SK-N-SH (cell line): ENCODE data around the gene S100A8. TPM values are rescaled to one million over a fixed set of nuclear protein-coding genes. Genes with fewer than 3 reads are reported as not detected.

Source experiments
- CTCF ChIA-PET: fragments of 300-600, 350-600 bp; formaldehyde crosslinking; extraction: SDS; loops from one replicate; lab custom pipeline; 2021; lab: Yijun Ruan, JAX
- POLR2A ChIA-PET: fragments of 350-600 bp; sonication (Branson Sonifier 250); formaldehyde crosslinking; extraction: SDS; loops from one replicate; lab custom pipeline; 2020; ENCODE audit warnings: antibody characterized with exemption, inconsistent platforms; lab: Yijun Ruan, JAX
- DNase-seq: peaks from one replicate; pipeline ENCODE4 v3.0.0; 2012
- H2AFZ ChIP-seq: fragments of 200-600 bp; sonication (generic); 2 replicates; pipeline ENCODE4 v1.8.1; 2016; ENCODE audit warnings: antibody characterized with exemption, mild to moderate bottlenecking, low read depth
- H3F3A ChIP-seq: fragments of 200-600 bp; sonication (generic); replicated peaks from 2 replicates; pipeline ENCODE3; 2016; ENCODE audit warnings: antibody characterized with exemption, mild to moderate bottlenecking; ENCODE audit not compliant: insufficient read depth
- H3K27ac ChIP-seq, 2 experiments: fragments of 200-500 bp in 1 of 2; fragments of 200-600 bp in 1 of 2; sonication (Bioruptor generic) in 1 of 2; sonication (generic), shearing (Covaris generic) in 1 of 2; 2 replicates each; pipeline versions ENCODE4 v1.5.1 to v1.6.1; 2014 to 2016; ENCODE audit warnings: low read depth in 2 of 2, inconsistent platforms in 1 of 2, low read length in 1 of 2, mild to moderate bottlenecking in 1 of 2, mixed read lengths in 1 of 2
- H3K27me3 ChIP-seq: fragments of 200-600 bp; sonication (generic), shearing (Covaris generic); 2 replicates; pipeline ENCODE4 v1.6.1; 2016; ENCODE audit warnings: mixed run types; ENCODE audit not compliant: insufficient read depth
- H3K36me3 ChIP-seq, 2 experiments: fragments of 200-500 bp in 1 of 2; fragments of 200-600 bp in 1 of 2; sonication (Bioruptor generic) in 1 of 2; sonication (generic) in 1 of 2; replicated peaks in 1 of 2; 2 replicates each; pipeline versions ENCODE3 to v1.5.1; 2014 to 2016; ENCODE audit warnings: low read length in 1 of 2, mild to moderate bottlenecking in 1 of 2; ENCODE audit not compliant: insufficient read depth in 2 of 2, control insufficient read depth in 1 of 2
- H3K4me1 ChIP-seq, 2 experiments: fragments of 200-500 bp in 1 of 2; fragments of 200-600 bp in 1 of 2; sonication (Bioruptor generic) in 1 of 2; sonication (generic), shearing (Covaris generic) in 1 of 2; 2 replicates each; pipeline versions ENCODE4 v1.5.1 to v1.6.1; 2014 to 2016; ENCODE audit warnings: low read depth in 1 of 2, low read length in 1 of 2, mixed run types in 1 of 2; ENCODE audit not compliant: insufficient read depth in 2 of 2, control insufficient read depth in 1 of 2
- H3K4me2 ChIP-seq: fragments of 200-600 bp; sonication (generic), shearing (Covaris generic); 2 replicates; pipeline ENCODE4 v1.6.1; 2017; ENCODE audit warnings: mixed run types
- H3K4me3 ChIP-seq, 2 experiments: fragments of 200-500 bp in 1 of 2; fragments of 200-600 bp in 1 of 2; sonication (Bioruptor generic) in 1 of 2; sonication (generic), shearing (Covaris generic) in 1 of 2; 2 replicates each; pipeline versions ENCODE4 v1.5.1 to v1.8.1; 2014 to 2016; ENCODE audit warnings: low read depth in 2 of 2, inconsistent platforms in 1 of 2, low read length in 1 of 2, mild to moderate bottlenecking in 1 of 2, mixed read lengths in 1 of 2, moderate library complexity in 1 of 2
- H3K79me2 ChIP-seq: fragments of 200-600 bp; sonication (generic); 2 replicates; pipeline ENCODE4 v1.8.1; 2017; ENCODE audit warnings: mild to moderate bottlenecking; ENCODE audit not compliant: insufficient read depth
- H3K9ac ChIP-seq: fragments of 200-600 bp; sonication (generic); 2 replicates; pipeline ENCODE4 v1.6.1; 2017; ENCODE audit warnings: mixed run types
- H3K9me2 ChIP-seq: fragments of 200-600 bp; sonication (generic); 2 replicates; pipeline ENCODE4 v1.6.1; 2017; ENCODE audit warnings: mixed run types
- H3K9me3 ChIP-seq: fragments of 200-600 bp; sonication (generic); 2 replicates; pipeline ENCODE4 v1.6.1; 2017; ENCODE audit warnings: mixed run types, mild to moderate bottlenecking, moderate library complexity
- H4K20me1 ChIP-seq: fragments of 200-600 bp; sonication (generic); 2 replicates; pipeline ENCODE4 v1.6.1; 2017; ENCODE audit warnings: mild to moderate bottlenecking, mixed run types; ENCODE audit not compliant: insufficient read depth
- ELF1 ChIP-seq: IDR thresholded peaks from 2 replicates; pipeline ENCODE4 v1.4.0; 2012
- EZH2phosphoT487 ChIP-seq: fragments of 200-600 bp; sonication (generic); IDR thresholded peaks from 2 replicates; pipeline ENCODE4 v1.6.1; 2017; ENCODE audit warnings: low read depth, mixed run types, mild to moderate bottlenecking, antibody characterized with exemption, moderate library complexity, borderline replicate concordance
- FOXJ3 ChIP-seq: sonication (generic); formaldehyde crosslinking; IDR thresholded peaks from 2 replicates; pipeline ENCODE4 v1.5.1; 2020; ENCODE audit warnings: mild to moderate bottlenecking, missing genetic modification reagents
- GABPA ChIP-seq: IDR thresholded peaks from 2 replicates; pipeline ENCODE4 v1.4.0; 2012; ENCODE audit warnings: low read depth, mild to moderate bottlenecking
- JUND ChIP-seq: IDR thresholded peaks from 2 replicates; pipeline ENCODE4 v1.4.0; 2012
- MXI1 ChIP-seq: IDR thresholded peaks from 2 replicates; pipeline ENCODE4 v1.6.1; 2012; ENCODE audit warnings: mild to moderate bottlenecking, low read depth, low read length, improper control_type of control experiment
- NFIC ChIP-seq: IDR thresholded peaks from 2 replicates; pipeline ENCODE4 v1.4.0; 2012; ENCODE audit warnings: borderline replicate concordance
- RCOR1 ChIP-seq: fragments of 150-350 bp; IDR thresholded peaks from 2 replicates; pipeline ENCODE4 v1.6.1; 2017; ENCODE audit warnings: antibody characterized with exemption, low read length
- TAF1 ChIP-seq: IDR thresholded peaks from 2 replicates; pipeline ENCODE4 v1.6.1; 2012; ENCODE audit warnings: low read depth, mild to moderate bottlenecking, low read length, moderate library complexity, borderline replicate concordance
- TCF12 ChIP-seq: IDR thresholded peaks from 2 replicates; pipeline ENCODE4 v1.4.0; 2012
- WGBS: methylation state at CpG from one replicate; pipeline ENCODE4 v1.1.6; 2017; ENCODE audit warnings: low lambda C conversion rate; 5-methylcytosine and 5-hydroxymethylcytosine counted together
- polyA plus RNA-seq, 3 experiments: library from polyadenylated mRNA; depleted of rRNA; stranded (reverse); fragments of >200 nt; gene quantifications; 2 replicates each; pipeline ENCODE4 v1.2.3, GENCODE V29; 2012
- TF ChIP-seq, protein P1 (sequence below): IDR thresholded peaks from 2 replicates; pipeline ENCODE4 v1.6.1; 2012; ENCODE audit warnings: mild to moderate bottlenecking, low read depth, low read length, moderate library complexity
- TF ChIP-seq, protein P2 (sequence below): fragments of 200-600 bp; sonication (generic); IDR thresholded peaks from 2 replicates; pipeline ENCODE4 v1.6.1; 2017; ENCODE audit warnings: antibody characterized with exemption, mild to moderate bottlenecking, moderate library complexity
- TF ChIP-seq, protein P3 (sequence below): fragments of 150-350 bp; IDR thresholded peaks from 2 replicates; pipeline ENCODE4 v1.6.1; 2016; ENCODE audit warnings: mild to moderate bottlenecking, low read depth, low read length
- TF ChIP-seq, protein P4 (sequence below): IDR thresholded peaks from 2 replicates; pipeline ENCODE4 v1.4.0; 2012; ENCODE audit warnings: low read depth, borderline replicate concordance
- TF ChIP-seq, protein P5 (sequence below): fragments of 150-350 bp; IDR thresholded peaks from 2 replicates; pipeline ENCODE4 v1.6.1; 2017; ENCODE audit warnings: antibody characterized with exemption, low read length, low read depth, borderline replicate concordance

S100A8 gene
- polyA plus RNA-seq, 1 of the 3 experiments (the other 2 are of a cell fraction): not detected

DNA sequence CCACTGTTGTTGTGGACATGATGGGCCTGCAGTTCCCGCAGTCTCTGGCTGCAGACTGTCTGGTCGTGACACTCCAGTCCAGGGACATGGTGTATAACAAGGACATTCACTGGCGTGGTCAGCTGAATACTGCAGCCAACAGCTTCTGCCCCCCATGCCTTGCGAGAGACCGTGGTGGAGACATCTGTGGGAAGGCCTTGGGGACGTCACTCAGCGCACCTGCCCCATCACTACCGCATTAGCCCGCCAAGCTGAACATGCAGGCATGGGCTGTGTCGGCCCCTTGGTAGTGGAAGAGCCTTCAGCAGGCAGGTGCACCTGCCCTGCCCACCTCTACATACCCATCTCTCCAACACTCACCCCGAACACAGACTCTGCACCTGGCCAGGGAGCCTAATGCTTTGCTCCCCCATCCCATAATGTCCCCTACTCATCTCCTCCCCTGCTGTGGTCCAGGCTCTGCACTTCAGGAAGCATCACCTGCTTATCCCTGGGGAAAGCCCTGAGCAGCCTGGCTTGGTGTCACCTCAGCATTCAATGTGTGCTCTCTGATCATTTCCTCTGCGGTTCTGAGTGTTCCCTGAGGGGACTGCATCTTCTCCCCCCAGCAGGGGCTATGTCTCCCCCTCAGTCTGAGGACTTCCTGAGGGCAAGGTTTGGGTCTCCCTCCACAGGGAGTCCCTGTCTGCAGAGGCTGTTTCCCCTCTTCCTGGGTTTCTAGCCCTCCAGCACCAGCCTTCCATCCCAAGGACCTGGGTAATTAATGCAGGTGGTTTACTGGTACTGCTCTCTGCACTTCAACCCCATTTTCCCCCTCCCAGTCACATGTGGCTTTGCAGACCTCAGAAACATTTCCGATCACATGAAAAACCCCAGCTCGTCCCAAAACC is 45.4 kb downstream of the S100A8 start:
- H3F3A ChIP-seq: no peaks in the 10 kb centered on the region
- H3K27ac ChIP-seq: no peak overlapping the region
- H3K9ac ChIP-seq: no peak overlapping the region
- H3K4me2 ChIP-seq: no peak overlapping the region
- H3K4me1 ChIP-seq: no peaks in the 10 kb centered on the region
- H3K79me2 ChIP-seq: no peaks in the 10 kb centered on the region
- CTCF ChIA-PET: interaction anchor here (0.7 to 1.4 kb wide), 2 partner anchors 149 to 165 kb away, joined by 3 to 7 read pairs; no protein-coding TSS in a partner anchor
- DNase-seq: no peak
- no peak overlapping the region for H2AFZ ChIP-seq
- H3K36me3 ChIP-seq: no peaks in the 10 kb centered on the region
- H3K9me2 ChIP-seq: no peaks in the 10 kb centered on the region
- H3K4me3 ChIP-seq: no peak overlapping the region
- 9% methylated on average over 14 of the region's 14 CpGs for WGBS
- H4K20me1 ChIP-seq: no peaks in the 10 kb centered on the region
- H3K27me3 ChIP-seq: peaks cover 51% of the 10 kb centered on the region; the same call in 1 of the 2 replicates
- POLR2A ChIA-PET: no interaction called here
- TF ChIP-seq JUND (no peak), NFIC (no peak), GABPA (no peak), RCOR1 (no peak), EZH2phosphoT487 (no peak), TAF1 (no peak), TCF12 (no peak), MXI1 (no peak), ELF1 (no peak), FOXJ3 (CRISPR knock-in tag) (no peak)
- TF ChIP-seq, protein P1, sequence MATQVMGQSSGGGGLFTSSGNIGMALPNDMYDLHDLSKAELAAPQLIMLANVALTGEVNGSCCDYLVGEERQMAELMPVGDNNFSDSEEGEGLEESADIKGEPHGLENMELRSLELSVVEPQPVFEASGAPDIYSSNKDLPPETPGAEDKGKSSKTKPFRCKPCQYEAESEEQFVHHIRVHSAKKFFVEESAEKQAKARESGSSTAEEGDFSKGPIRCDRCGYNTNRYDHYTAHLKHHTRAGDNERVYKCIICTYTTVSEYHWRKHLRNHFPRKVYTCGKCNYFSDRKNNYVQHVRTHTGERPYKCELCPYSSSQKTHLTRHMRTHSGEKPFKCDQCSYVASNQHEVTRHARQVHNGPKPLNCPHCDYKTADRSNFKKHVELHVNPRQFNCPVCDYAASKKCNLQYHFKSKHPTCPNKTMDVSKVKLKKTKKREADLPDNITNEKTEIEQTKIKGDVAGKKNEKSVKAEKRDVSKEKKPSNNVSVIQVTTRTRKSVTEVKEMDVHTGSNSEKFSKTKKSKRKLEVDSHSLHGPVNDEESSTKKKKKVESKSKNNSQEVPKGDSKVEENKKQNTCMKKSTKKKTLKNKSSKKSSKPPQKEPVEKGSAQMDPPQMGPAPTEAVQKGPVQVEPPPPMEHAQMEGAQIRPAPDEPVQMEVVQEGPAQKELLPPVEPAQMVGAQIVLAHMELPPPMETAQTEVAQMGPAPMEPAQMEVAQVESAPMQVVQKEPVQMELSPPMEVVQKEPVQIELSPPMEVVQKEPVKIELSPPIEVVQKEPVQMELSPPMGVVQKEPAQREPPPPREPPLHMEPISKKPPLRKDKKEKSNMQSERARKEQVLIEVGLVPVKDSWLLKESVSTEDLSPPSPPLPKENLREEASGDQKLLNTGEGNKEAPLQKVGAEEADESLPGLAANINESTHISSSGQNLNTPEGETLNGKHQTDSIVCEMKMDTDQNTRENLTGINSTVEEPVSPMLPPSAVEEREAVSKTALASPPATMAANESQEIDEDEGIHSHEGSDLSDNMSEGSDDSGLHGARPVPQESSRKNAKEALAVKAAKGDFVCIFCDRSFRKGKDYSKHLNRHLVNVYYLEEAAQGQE: no peak
- TF ChIP-seq, protein P2, sequence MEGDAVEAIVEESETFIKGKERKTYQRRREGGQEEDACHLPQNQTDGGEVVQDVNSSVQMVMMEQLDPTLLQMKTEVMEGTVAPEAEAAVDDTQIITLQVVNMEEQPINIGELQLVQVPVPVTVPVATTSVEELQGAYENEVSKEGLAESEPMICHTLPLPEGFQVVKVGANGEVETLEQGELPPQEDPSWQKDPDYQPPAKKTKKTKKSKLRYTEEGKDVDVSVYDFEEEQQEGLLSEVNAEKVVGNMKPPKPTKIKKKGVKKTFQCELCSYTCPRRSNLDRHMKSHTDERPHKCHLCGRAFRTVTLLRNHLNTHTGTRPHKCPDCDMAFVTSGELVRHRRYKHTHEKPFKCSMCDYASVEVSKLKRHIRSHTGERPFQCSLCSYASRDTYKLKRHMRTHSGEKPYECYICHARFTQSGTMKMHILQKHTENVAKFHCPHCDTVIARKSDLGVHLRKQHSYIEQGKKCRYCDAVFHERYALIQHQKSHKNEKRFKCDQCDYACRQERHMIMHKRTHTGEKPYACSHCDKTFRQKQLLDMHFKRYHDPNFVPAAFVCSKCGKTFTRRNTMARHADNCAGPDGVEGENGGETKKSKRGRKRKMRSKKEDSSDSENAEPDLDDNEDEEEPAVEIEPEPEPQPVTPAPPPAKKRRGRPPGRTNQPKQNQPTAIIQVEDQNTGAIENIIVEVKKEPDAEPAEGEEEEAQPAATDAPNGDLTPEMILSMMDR: no peak
- TF ChIP-seq, protein P3, sequence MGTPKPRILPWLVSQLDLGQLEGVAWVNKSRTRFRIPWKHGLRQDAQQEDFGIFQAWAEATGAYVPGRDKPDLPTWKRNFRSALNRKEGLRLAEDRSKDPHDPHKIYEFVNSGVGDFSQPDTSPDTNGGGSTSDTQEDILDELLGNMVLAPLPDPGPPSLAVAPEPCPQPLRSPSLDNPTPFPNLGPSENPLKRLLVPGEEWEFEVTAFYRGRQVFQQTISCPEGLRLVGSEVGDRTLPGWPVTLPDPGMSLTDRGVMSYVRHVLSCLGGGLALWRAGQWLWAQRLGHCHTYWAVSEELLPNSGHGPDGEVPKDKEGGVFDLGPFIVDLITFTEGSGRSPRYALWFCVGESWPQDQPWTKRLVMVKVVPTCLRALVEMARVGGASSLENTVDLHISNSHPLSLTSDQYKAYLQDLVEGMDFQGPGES: no peak
- TF ChIP-seq, protein P4, sequence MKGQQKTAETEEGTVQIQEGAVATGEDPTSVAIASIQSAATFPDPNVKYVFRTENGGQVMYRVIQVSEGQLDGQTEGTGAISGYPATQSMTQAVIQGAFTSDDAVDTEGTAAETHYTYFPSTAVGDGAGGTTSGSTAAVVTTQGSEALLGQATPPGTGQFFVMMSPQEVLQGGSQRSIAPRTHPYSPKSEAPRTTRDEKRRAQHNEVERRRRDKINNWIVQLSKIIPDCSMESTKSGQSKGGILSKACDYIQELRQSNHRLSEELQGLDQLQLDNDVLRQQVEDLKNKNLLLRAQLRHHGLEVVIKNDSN: no peak
- TF ChIP-seq, protein P5, sequence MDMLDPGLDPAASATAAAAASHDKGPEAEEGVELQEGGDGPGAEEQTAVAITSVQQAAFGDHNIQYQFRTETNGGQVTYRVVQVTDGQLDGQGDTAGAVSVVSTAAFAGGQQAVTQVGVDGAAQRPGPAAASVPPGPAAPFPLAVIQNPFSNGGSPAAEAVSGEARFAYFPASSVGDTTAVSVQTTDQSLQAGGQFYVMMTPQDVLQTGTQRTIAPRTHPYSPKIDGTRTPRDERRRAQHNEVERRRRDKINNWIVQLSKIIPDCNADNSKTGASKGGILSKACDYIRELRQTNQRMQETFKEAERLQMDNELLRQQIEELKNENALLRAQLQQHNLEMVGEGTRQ: no peak
- no peaks in the 10 kb centered on the region for H3K9me3 ChIP-seq
